ENCODE results near the gene ERMARD.
A peak's percentile ranks its signal among the peaks of the same experiment; 100 is the strongest.

The ERMARD gene

DNA sequence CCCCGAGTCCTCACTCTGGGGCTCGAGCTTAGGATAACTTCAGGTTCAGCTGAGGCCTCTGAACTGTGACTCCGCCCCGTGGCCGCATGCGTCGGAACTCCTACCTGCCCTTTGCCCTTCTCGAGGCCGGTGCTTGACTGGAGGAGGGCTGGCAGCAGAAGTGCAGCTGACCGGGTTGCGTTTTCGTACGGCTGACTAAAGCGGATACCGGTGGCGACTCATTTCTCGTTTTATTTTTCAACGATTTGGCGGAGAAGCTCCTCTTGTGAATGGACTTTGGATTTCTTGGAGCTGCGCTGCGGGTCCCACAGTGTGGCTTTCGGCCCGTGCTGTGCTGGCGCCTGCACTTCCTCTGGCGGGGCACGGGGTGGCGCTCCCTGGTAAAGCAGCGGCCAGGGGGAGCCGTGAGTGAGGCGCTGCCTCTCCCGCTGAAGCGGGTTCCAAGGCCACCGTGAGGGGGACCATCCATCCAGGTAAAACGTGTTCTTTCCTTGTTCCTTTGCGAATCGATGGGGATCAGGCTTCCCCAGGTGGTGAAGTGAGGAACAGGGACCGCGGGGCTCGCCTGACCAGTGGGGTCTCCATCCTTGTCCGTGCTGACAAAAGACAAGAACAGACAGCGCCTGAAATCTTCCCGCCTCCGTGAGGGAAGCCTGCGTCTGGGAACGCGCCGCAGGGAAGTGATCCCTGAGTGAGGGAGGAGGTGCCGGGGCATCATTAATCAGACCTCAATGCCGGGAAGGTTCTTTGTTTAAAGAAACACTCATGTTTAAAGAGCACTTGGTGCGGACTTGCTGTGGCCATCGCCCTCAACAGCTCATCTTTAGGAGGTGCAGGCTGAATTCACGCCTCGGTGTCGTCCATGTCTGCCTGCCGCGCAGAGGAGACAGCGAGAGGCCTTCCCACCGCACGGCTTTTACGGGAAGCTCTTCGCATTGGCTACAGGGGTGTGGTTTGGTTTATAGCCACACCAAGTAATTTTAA is 38.8 kb downstream of the ERMARD start:
- Histone ChIP-seq H3K36me3 (ENCODE audit: insufficient read depth, low read length) (no peaks in the 10 kb centered on the region), H3K9me2 (replicated peaks; ENCODE audit: low read depth, low read length) (no peaks in the 10 kb centered on the region), H3K27me3 (ENCODE audit: insufficient read depth, low read length, poor library complexity, severe bottlenecking) (no peaks in the 10 kb centered on the region), H3K4me2 (ENCODE audit: low read depth, low read length, poor library complexity, severe bottlenecking) (peak overlapping the region; percentile 89), H3K79me2 (ENCODE audit: insufficient read depth, low read length) (no peaks in the 10 kb centered on the region), H3K4me3 (ENCODE audit: low read length, poor library complexity, severe bottlenecking) (peak overlapping the region; percentile 73), H3K9me3 (ENCODE audit: insufficient read depth, low read depth, low read length) (no peaks in the 10 kb centered on the region), H3K9ac (ENCODE audit: low read depth, low read length, poor library complexity, severe bottlenecking) (peak overlapping the region; percentile 66), H2AFZ (ENCODE audit: low read length) (peak overlapping the region; percentile 99), H3F3A (ENCODE audit: low read depth) (no peaks in the 10 kb centered on the region), H4K20me1 (ENCODE audit: insufficient read depth, low read length, poor library complexity, severe bottlenecking) (no peaks in the 10 kb centered on the region), H3K4me1 (ENCODE audit: insufficient read depth, low read length, poor library complexity, severe bottlenecking) (peaks cover 7% of the 10 kb centered on the region)
- no peak for TF ChIP-seq EZH2phosphoT487 (IDR thresholded peaks at IDR 0.05; ENCODE audit: borderline replicate concordance)
- TF ChIP-seq, protein P1, sequence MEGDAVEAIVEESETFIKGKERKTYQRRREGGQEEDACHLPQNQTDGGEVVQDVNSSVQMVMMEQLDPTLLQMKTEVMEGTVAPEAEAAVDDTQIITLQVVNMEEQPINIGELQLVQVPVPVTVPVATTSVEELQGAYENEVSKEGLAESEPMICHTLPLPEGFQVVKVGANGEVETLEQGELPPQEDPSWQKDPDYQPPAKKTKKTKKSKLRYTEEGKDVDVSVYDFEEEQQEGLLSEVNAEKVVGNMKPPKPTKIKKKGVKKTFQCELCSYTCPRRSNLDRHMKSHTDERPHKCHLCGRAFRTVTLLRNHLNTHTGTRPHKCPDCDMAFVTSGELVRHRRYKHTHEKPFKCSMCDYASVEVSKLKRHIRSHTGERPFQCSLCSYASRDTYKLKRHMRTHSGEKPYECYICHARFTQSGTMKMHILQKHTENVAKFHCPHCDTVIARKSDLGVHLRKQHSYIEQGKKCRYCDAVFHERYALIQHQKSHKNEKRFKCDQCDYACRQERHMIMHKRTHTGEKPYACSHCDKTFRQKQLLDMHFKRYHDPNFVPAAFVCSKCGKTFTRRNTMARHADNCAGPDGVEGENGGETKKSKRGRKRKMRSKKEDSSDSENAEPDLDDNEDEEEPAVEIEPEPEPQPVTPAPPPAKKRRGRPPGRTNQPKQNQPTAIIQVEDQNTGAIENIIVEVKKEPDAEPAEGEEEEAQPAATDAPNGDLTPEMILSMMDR (conservative IDR thresholded peaks at IDR 0.05; ENCODE audit: low read length) = peak; percentile 89

GRCh38 chr6:169791721-169792131 is 40.3 kb downstream of the ERMARD start:
- H3K4me2 ChIP-seq (ENCODE audit: low read depth, low read length, poor library complexity, severe bottlenecking) = no peak overlapping the region
- H3K4me1 ChIP-seq (ENCODE audit: insufficient read depth, low read length, poor library complexity, severe bottlenecking) = peaks cover 7% of the 10 kb centered on the region
- H3F3A ChIP-seq (ENCODE audit: low read depth) = no peaks in the 10 kb centered on the region
- H2AFZ ChIP-seq (ENCODE audit: low read length) = no peak overlapping the region
- TF ChIP-seq, protein P1 (conservative IDR thresholded peaks at IDR 0.05; ENCODE audit: low read length) = no peak
- TF ChIP-seq EZH2phosphoT487 (IDR thresholded peaks at IDR 0.05; ENCODE audit: borderline replicate concordance) = no peak
- no peaks in the 10 kb centered on the region for H4K20me1 ChIP-seq (ENCODE audit: insufficient read depth, low read length, poor library complexity, severe bottlenecking)
- no peaks in the 10 kb centered on the region for H3K9me2 ChIP-seq (replicated peaks; ENCODE audit: low read depth, low read length)
- no peak overlapping the region for H3K9ac ChIP-seq (ENCODE audit: low read depth, low read length, poor library complexity, severe bottlenecking)
- H3K36me3 ChIP-seq (ENCODE audit: insufficient read depth, low read length) = no peaks in the 10 kb centered on the region
- no peaks in the 10 kb centered on the region for H3K27me3 ChIP-seq (ENCODE audit: insufficient read depth, low read length, poor library complexity, severe bottlenecking)
- H3K4me3 ChIP-seq (ENCODE audit: low read length, poor library complexity, severe bottlenecking) = no peak overlapping the region
- no peaks in the 10 kb centered on the region for H3K79me2 ChIP-seq (ENCODE audit: insufficient read depth, low read length)
- H3K9me3 ChIP-seq (ENCODE audit: insufficient read depth, low read depth, low read length) = no peaks in the 10 kb centered on the region

DNA sequence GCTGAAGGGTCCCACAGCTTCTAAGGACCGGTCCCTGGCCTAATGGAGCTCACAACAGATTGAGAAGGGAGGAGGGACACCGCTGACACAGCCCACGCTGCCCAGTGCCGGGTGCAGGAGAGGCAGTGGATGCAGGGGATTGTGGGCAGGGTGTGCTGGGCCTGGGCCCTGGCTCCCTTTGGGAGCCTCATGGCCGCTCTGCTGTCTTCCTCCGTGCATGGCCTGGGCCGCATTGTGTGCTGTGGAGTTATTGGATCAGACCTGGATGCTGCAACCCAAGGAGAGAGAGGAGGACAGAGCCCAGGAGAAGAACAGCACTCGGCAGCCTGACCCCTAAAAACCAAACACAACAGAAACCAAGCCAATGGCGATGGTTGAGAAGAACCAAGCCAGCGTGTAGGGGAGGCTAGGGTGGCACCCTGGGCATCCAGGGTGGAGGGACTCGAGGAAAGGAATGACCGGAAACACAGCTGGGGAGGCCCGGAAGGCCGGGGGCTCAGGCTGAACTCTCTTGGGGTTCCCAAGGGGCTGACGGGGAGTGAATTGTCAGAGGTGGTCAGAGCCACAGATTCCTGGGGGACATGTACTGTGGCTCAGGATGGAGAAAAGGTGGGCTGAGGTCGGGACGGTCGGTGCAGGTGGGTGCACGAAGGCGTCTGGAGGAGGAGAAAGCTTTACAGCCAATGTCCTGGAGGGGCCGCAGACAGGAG is 41.0 kb downstream of the ERMARD start:
- TF ChIP-seq, protein P1 (conservative IDR thresholded peaks at IDR 0.05; ENCODE audit: low read length) = no peak
- no peak for TF ChIP-seq EZH2phosphoT487 (IDR thresholded peaks at IDR 0.05; ENCODE audit: borderline replicate concordance)
- Histone ChIP-seq H3K79me2 (ENCODE audit: insufficient read depth, low read length) (no peaks in the 10 kb centered on the region), H4K20me1 (ENCODE audit: insufficient read depth, low read length, poor library complexity, severe bottlenecking) (no peaks in the 10 kb centered on the region)

More for the DNA sequence above, 41.0 kb downstream of the ERMARD start:
- Histone ChIP-seq H3K4me3 (ENCODE audit: low read length, poor library complexity, severe bottlenecking) (no peak overlapping the region), H3K9me2 (replicated peaks; ENCODE audit: low read depth, low read length) (no peaks in the 10 kb centered on the region), H3K27me3 (ENCODE audit: insufficient read depth, low read length, poor library complexity, severe bottlenecking) (no peaks in the 10 kb centered on the region), H3K36me3 (ENCODE audit: insufficient read depth, low read length) (no peaks in the 10 kb centered on the region), H3K9ac (ENCODE audit: low read depth, low read length, poor library complexity, severe bottlenecking) (no peak overlapping the region), H3K4me1 (ENCODE audit: insufficient read depth, low read length, poor library complexity, severe bottlenecking) (peaks cover 7% of the 10 kb centered on the region), H3K9me3 (ENCODE audit: insufficient read depth, low read depth, low read length) (no peaks in the 10 kb centered on the region), H3F3A (ENCODE audit: low read depth) (no peaks in the 10 kb centered on the region), H2AFZ (ENCODE audit: low read length) (no peak overlapping the region), H3K4me2 (ENCODE audit: low read depth, low read length, poor library complexity, severe bottlenecking) (no peak overlapping the region)
